Parathyroid adenoma (tissue), 2 donors: ENCODE measurements around the gene ZGRF1.

Experiments used
- H2AFZ ChIP-seq: fragments of 300-600 bp; sonication (generic); one replicate; pipeline ENCODE4 v1.7.0; 2017; ENCODE audit warnings: antibody characterized with exemption, mild to moderate bottlenecking
- H3K27ac ChIP-seq: fragments of 300-600 bp; sonication (generic); one replicate; pipeline ENCODE4 v1.7.0; 2017
- H3K27me3 ChIP-seq: fragments of 300-600 bp; sonication (generic); one replicate; pipeline ENCODE4 v1.7.0; 2017; ENCODE audit warnings: low read length; ENCODE audit not compliant: control insufficient read depth, insufficient read depth
- H3K36me3 ChIP-seq: fragments of 300-600 bp; sonication (generic); one replicate; pipeline ENCODE4 v1.7.0; 2017; ENCODE audit warnings: low read length; ENCODE audit not compliant: control insufficient read depth, insufficient read depth
- H3K4me1 ChIP-seq: fragments of 300-600 bp; sonication (generic); one replicate; pipeline ENCODE4 v1.7.0; 2017; ENCODE audit warnings: control low read depth
- H3K4me2 ChIP-seq: fragments of 300-600 bp; sonication (generic); one replicate; pipeline ENCODE4 v1.7.0; 2017; ENCODE audit warnings: low read length
- H3K4me3 ChIP-seq: fragments of 300-600 bp; sonication (generic); one replicate; pipeline ENCODE4 v1.7.0; 2017; ENCODE audit warnings: low read depth, low read length
- H3K79me2 ChIP-seq: fragments of 300-600 bp; sonication (generic); one replicate; pipeline ENCODE4 v1.7.0; 2017; ENCODE audit warnings: control low read depth
- H3K9ac ChIP-seq: fragments of 300-600 bp; sonication (generic); one replicate; pipeline ENCODE4 v1.7.0; 2017; ENCODE audit warnings: mild to moderate bottlenecking
- H3K9me3 ChIP-seq: fragments of 300-600 bp; sonication (generic); one replicate; pipeline ENCODE4 v1.7.0; 2017; ENCODE audit warnings: low read length; ENCODE audit not compliant: control insufficient read depth
- TF ChIP-seq, protein P1 (sequence below): fragments of 300-600 bp; sonication (generic); IDR thresholded peaks from one replicate; pipeline ENCODE4 v1.7.0; 2017; ENCODE audit warnings: antibody characterized with exemption, mild to moderate bottlenecking
- donor health status: primary hyperparathyroidism.

The ZGRF1 gene

DNA sequence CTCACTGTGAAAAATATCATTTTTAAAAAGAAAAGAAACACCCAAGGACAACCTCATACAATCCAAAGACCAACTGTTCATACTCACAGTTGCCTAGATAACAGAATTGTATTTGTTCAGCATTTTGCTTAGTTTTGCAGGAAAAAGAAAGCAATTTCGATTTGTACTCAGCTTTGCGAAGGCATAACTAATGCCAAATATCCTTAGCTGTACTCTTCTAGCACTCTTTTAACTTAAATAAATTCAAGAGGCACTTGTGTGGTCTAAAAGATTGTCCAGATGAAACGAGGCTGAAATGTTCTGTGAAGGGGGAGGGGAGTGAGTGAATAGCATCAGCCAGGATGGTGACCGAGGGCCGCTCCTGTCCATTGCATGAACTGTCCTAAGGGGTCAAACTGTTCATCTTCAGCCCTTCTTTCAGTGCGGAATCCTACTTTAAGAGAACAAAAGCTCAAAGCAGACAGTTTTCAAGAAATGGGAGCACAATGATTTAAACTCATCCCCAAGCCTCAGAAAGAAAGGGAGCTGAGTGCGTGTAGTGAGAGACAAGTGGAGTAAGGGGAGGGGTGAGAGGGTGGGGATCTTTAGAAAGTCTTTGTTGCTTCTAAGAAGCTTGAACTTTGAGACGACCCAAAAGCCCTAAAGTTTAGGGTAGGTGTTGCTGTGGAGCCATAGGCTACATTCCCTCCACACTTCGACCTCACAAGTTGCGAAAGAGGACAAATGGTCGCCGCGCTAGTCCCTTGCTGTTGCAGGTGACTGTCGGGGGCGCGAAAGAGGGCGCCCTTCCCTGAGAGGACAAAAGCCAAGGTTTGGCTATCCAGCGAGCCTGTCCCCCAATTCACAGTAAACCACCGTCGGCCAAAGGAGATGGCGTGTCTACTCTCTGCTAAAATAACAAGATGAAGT is 116.8 kb downstream of the ZGRF1 start:
- no peaks in the 10 kb centered on the region for H3K4me1 ChIP-seq
- H3K27ac ChIP-seq, result no peak overlapping the region
- H3K4me3 ChIP-seq, result no peak overlapping the region
- no peak overlapping the region for H3K4me2 ChIP-seq
- peaks cover 5% of the 10 kb centered on the region for H3K9me3 ChIP-seq
- no peak overlapping the region for H3K9ac ChIP-seq
- no peaks in the 10 kb centered on the region for H3K79me2 ChIP-seq
- no peaks in the 10 kb centered on the region for H3K36me3 ChIP-seq
- H2AFZ ChIP-seq, result no peak overlapping the region
- peaks cover 42% of the 10 kb centered on the region for H3K27me3 ChIP-seq
- TF ChIP-seq, protein P1, sequence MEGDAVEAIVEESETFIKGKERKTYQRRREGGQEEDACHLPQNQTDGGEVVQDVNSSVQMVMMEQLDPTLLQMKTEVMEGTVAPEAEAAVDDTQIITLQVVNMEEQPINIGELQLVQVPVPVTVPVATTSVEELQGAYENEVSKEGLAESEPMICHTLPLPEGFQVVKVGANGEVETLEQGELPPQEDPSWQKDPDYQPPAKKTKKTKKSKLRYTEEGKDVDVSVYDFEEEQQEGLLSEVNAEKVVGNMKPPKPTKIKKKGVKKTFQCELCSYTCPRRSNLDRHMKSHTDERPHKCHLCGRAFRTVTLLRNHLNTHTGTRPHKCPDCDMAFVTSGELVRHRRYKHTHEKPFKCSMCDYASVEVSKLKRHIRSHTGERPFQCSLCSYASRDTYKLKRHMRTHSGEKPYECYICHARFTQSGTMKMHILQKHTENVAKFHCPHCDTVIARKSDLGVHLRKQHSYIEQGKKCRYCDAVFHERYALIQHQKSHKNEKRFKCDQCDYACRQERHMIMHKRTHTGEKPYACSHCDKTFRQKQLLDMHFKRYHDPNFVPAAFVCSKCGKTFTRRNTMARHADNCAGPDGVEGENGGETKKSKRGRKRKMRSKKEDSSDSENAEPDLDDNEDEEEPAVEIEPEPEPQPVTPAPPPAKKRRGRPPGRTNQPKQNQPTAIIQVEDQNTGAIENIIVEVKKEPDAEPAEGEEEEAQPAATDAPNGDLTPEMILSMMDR, result no peak

DNA sequence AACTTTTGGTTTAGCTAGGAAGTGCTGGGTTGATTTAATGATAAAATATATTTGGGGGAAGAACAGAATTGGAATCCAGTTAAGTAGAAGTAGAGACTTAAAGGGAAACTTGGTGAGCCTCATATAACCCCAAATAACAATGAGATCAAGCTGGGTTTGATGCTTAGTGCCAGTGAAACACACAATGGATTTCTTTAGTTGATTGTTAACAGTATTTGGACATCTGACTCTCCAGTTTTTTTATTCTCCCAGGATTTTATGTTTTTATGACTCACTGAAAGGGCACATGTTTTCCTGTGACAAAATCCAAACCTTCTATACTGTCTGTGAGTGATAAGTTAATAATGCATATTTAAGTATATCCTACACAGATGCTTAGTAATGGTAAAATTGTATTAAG is 118.0 kb downstream of the ZGRF1 start:
- no peak overlapping the region for H3K4me3 ChIP-seq
- H3K79me2 ChIP-seq, result no peaks in the 10 kb centered on the region
- H3K27ac ChIP-seq, result no peak overlapping the region
- H2AFZ ChIP-seq, result no peak overlapping the region
- H3K36me3 ChIP-seq, result no peaks in the 10 kb centered on the region
- TF ChIP-seq, protein P1, result no peak
- H3K4me2 ChIP-seq, result no peak overlapping the region
- H3K9ac ChIP-seq, result no peak overlapping the region
- peaks cover 5% of the 10 kb centered on the region for H3K9me3 ChIP-seq
- H3K27me3 ChIP-seq, result peaks cover 46% of the 10 kb centered on the region
- H3K4me1 ChIP-seq, result no peaks in the 10 kb centered on the region

DNA sequence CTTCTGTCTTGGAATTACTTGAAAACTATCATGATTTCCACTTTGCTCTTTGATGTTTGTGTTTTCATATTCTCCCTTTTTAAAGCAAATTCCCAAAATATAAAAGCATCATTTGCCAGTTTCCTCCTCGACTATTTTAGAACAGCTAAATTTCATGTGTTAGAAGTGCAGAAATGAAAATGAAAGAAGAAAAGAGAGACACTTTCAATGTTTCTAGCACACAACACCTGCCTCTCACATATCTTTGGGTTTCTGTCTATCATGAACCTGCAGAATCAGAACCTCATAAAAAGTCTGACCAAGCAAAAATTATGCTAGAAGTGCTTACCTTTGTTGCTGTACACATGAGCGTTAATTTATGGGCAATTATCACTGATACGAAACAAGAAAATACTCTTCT is 118.8 kb downstream of the ZGRF1 start:
- Histone ChIP-seq H3K79me2 (no peaks in the 10 kb centered on the region), H3K9ac (no peak overlapping the region), H3K4me3 (no peak overlapping the region), H3K4me2 (no peak overlapping the region), H3K9me3 (peaks cover 5% of the 10 kb centered on the region), H3K4me1 (no peaks in the 10 kb centered on the region), H3K27me3 (peaks cover 42% of the 10 kb centered on the region), H3K27ac (no peak overlapping the region), H3K36me3 (no peaks in the 10 kb centered on the region), H2AFZ (no peak overlapping the region)
- TF ChIP-seq, protein P1, result no peak

DNA sequence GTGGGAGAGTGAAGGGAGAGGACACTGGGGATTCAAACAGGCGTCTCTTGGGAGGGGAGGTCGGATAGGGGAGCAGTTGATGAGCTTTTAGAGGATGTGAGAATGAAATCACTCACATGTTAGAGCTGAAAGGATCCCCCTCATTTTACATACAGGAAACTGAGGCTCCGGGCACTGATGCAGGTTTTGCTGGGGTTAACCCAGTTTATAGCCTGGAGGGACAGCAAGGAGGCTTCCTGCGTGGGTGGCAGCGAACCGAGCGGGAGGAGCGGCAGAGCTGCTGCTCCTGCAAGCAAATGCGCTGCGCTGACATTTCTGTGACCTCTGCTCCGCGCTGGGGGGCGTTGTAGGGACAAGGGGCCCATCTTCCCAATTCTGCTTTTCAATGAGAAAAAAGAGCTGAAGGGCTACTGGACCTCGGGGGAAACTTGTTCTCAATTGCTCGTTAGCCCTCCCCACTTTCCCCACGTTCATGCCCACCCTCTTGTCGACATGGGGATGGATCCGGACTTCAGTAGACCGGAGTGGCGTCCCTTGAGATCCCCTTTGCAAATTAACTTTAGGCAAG is 119.6 kb downstream of the ZGRF1 start:
- no peak overlapping the region for H3K27ac ChIP-seq
- no peaks in the 10 kb centered on the region for H3K36me3 ChIP-seq
- no peak overlapping the region for H3K4me2 ChIP-seq
- no peak overlapping the region for H3K9ac ChIP-seq
- TF ChIP-seq, protein P1, result no peak
- H3K9me3 ChIP-seq, result peaks cover 5% of the 10 kb centered on the region
- H3K79me2 ChIP-seq, result no peaks in the 10 kb centered on the region
- H3K27me3 ChIP-seq, result peaks cover 40% of the 10 kb centered on the region
- no peak overlapping the region for H3K4me3 ChIP-seq
- no peak overlapping the region for H2AFZ ChIP-seq
- no peaks in the 10 kb centered on the region for H3K4me1 ChIP-seq
